ENCODE results near the gene PPM1J. TPM values are rescaled to one million over a fixed set of nuclear protein-coding genes. Genes with fewer than 3 reads are reported as not detected.

Gene PPM1J
- polyA plus RNA-seq, 3 donors from 2014 or later, result 0.19 TPM; not detected in 2

Other genes starting within 250 kb of the PPM1J start
- gene WNT2B, start 206.4 kb downstream of the PPM1J start, polyA plus RNA-seq, result under 1 TPM in 1 of 3 donors, not detected in 2; 0.03 TPM
- 10 to 100 TPM in 2 of 3 donors, 1 to 10 TPM in 1; 8.4 to 15.2 (median 11.4) TPM for gene ST7L, start 96.2 kb downstream of the PPM1J start, polyA plus RNA-seq
- 100 to 1,000 TPM; 199 to 264 (median 207) TPM for gene CAPZA1, start 95.5 kb downstream of the PPM1J start, polyA plus RNA-seq
- 10 to 100 TPM; 20.6 to 52.7 (median 22.8) TPM for gene MOV10, start 40.7 kb downstream of the PPM1J start, polyA plus RNA-seq
- 100 to 1,000 TPM; 444 to 613 (median 572) TPM for gene RHOC, start 8.2 kb downstream of the PPM1J start, polyA plus RNA-seq
- gene SLC16A1, start 240.9 kb upstream of the PPM1J start, polyA plus RNA-seq, result 10 to 100 TPM in 1 of 3 donors, 1 to 10 TPM in 2; 3.6 to 11.8 (median 4.6) TPM